OCI-LY1 (cell line): ENCODE data around the gene RC3H2.

Source experiments
- EZH2 ChIP-seq: fragments of 200-600 bp; sonication (generic), shearing (Covaris generic); IDR thresholded peaks from 2 replicates; pipeline ENCODE4 v1.8.0; 2017; ENCODE audit warnings: borderline replicate concordance, mixed run types, mild to moderate bottlenecking, antibody characterized with exemption, low read length, moderate library complexity, mixed read lengths
- TF ChIP-seq, protein P1 (sequence below): fragments of 200-600 bp; sonication (generic), shearing (Covaris generic); IDR thresholded peaks from 2 replicates; pipeline ENCODE4 v1.5.1; 2017; ENCODE audit warnings: mild to moderate bottlenecking, antibody characterized with exemption, low read length, moderate library complexity, mixed read lengths

DNA sequence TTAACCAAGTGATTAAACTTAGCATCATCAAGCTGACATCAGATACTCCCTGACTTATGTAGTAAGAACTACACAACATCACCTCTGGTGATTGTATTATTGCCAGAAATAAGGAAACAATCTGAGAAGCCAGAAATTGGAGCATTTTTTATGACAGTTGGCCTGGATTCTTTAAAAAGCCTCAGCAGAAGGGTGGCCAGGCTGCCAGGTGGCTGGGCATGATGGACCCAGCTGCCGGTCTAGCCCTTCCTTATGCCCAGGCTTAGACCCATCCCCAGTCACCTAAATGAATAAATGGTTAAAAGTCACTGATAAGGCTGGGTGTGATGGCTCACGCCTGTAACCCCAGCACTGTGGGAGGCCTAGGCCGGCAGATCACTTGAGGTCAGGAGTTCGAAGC, 92.4 kb downstream of the RC3H2 start:
- TF ChIP-seq, protein P1, sequence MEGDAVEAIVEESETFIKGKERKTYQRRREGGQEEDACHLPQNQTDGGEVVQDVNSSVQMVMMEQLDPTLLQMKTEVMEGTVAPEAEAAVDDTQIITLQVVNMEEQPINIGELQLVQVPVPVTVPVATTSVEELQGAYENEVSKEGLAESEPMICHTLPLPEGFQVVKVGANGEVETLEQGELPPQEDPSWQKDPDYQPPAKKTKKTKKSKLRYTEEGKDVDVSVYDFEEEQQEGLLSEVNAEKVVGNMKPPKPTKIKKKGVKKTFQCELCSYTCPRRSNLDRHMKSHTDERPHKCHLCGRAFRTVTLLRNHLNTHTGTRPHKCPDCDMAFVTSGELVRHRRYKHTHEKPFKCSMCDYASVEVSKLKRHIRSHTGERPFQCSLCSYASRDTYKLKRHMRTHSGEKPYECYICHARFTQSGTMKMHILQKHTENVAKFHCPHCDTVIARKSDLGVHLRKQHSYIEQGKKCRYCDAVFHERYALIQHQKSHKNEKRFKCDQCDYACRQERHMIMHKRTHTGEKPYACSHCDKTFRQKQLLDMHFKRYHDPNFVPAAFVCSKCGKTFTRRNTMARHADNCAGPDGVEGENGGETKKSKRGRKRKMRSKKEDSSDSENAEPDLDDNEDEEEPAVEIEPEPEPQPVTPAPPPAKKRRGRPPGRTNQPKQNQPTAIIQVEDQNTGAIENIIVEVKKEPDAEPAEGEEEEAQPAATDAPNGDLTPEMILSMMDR, result no peak
- no peak for TF ChIP-seq EZH2
